ENCODE results near the gene SUGCT.

DNA sequence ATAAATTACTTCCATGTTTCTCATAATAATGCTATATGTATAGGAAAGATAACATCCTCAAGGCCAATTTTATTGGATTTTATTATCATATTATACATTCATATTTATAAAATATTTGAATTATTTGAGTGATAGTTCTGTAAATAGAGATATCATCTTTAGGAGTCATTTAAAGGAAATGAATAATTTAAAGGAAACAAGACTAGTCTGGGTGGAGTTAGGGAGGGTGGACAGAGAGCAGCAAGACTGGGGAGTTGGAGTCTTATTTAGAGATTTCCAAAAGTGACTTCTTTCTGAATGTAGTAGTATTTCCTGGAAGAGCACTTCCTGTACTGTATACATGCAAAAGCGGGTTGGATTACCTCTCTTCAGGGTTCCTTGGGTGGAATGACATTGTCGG, 342.3 kb downstream of the SUGCT start:
- TF ChIP-seq EZH2phosphoT487 (IDR thresholded peaks at IDR 0.05; ENCODE audit: low read depth), result no peak
- TF ChIP-seq, protein P1, sequence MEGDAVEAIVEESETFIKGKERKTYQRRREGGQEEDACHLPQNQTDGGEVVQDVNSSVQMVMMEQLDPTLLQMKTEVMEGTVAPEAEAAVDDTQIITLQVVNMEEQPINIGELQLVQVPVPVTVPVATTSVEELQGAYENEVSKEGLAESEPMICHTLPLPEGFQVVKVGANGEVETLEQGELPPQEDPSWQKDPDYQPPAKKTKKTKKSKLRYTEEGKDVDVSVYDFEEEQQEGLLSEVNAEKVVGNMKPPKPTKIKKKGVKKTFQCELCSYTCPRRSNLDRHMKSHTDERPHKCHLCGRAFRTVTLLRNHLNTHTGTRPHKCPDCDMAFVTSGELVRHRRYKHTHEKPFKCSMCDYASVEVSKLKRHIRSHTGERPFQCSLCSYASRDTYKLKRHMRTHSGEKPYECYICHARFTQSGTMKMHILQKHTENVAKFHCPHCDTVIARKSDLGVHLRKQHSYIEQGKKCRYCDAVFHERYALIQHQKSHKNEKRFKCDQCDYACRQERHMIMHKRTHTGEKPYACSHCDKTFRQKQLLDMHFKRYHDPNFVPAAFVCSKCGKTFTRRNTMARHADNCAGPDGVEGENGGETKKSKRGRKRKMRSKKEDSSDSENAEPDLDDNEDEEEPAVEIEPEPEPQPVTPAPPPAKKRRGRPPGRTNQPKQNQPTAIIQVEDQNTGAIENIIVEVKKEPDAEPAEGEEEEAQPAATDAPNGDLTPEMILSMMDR (IDR thresholded peaks at IDR 0.05; ENCODE audit: low read depth, low read length), result no peak
